GM18873 (cell line): ENCODE results near the gene PGR.
"Not testable (repeated sequence)": the region's sequence is repeated elsewhere in the genome, so short reads cannot be mapped to it uniquely, and the experiment has no call there.

Experiments used
- ATAC-seq: cut with Tn5 transposase; IDR thresholded peaks from one replicate; pipeline ENCODE4 v1.9.1; 2021; ENCODE audit warnings: mild to moderate bottlenecking, moderate library complexity, moderate number of reproducible peaks; ENCODE audit not compliant: unreplicated experiment, low FRiP score

PGR gene

GRCh38 chr11:101013702-101014101, 115.9 kb downstream of the PGR start:
- ATAC-seq: not testable (repeated sequence)

GRCh38 chr11:101011881-101012280, 117.7 kb downstream of the PGR start:
- no peak for ATAC-seq

- ATAC-seq: no peak
Measured at GRCh38 chr11:101010899-101011298, 118.7 kb downstream of the PGR start.

GRCh38 chr11:101009690-101010055, 119.9 kb downstream of the PGR start:
- ATAC-seq: no peak

GRCh38 chr11:101008961-101009689, 120.5 kb downstream of the PGR start:
- no peak for ATAC-seq

- ATAC-seq: no peak
Measured at GRCh38 chr11:101003468-101003867, 126.1 kb downstream of the PGR start.

- no peak for ATAC-seq
Measured at GRCh38 chr11:100999756-101000155, 129.9 kb downstream of the PGR start.

GRCh38 chr11:100994966-100995365, 134.6 kb downstream of the PGR start:
- no peak for ATAC-seq

GRCh38 chr11:100991541-100991940, 138.1 kb downstream of the PGR start:
- ATAC-seq: no peak

- no peak for ATAC-seq
Measured at GRCh38 chr11:100990931-100991330, 138.7 kb downstream of the PGR start.

GRCh38 chr11:100984668-100985067, 144.9 kb downstream of the PGR start:
- peak; percentile 54 for ATAC-seq

GRCh38 chr11:100981196-100981824, 148.3 kb downstream of the PGR start:
- no peak for ATAC-seq

- no peak for ATAC-seq
Measured at GRCh38 chr11:100980156-100980555, 149.5 kb downstream of the PGR start.
